Activated CD4-positive, CD25-positive, alpha-beta regulatory T cell treated with anti-CD3 and anti-CD28 coated beads, Interleukin-2, amount 50 U/mL, for 72 hours (primary cell): ENCODE measurements around the gene USP20.
A peak's percentile ranks its signal among the peaks of the same experiment; 100 is the strongest.

Experiments
- DNase-seq: peaks from one replicate; pipeline ENCODE4 v3.0.0; 2021

The USP20 gene

DNA sequence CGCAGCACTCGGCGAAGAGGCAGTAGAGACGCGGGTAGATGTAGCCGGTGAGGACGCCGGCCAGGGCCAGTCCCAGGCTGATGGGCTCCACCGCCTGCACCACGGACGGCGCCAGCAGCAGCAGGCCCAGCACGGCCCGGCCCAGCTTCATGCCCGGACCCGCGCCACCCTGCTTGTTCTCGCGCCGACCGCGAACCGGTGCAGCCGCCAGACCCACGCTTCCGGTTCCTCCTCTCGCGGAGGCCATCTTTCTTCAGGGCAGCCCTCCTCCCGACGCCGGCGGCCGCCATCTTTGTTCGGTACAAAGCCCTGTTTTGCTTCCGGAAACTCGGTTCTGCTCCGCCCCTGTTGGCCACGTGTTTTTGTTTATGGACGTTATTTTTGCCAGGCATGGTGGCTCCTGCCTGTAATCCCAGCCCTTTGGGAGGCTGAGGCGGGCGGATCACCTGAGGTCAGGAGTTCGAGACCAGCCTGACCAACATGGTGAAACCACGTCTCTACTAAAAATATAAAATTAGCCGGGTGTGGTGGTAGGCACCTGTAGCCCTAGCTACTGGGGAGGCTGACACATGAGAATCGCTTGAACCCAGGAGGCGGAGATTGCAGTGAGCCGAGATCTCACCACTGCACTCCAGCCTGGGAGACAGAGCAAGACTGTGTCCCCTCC lies 11.2 kb upstream of the USP20 start, which contains the start of gene TOR1A:
Gene TOR1A (minus strand): TSS at position 202 of the 667 bp plus-strand sequence. CDS start 51 bp downstream, at position 151.
- DNase-seq, result peak; percentile 92

DNA sequence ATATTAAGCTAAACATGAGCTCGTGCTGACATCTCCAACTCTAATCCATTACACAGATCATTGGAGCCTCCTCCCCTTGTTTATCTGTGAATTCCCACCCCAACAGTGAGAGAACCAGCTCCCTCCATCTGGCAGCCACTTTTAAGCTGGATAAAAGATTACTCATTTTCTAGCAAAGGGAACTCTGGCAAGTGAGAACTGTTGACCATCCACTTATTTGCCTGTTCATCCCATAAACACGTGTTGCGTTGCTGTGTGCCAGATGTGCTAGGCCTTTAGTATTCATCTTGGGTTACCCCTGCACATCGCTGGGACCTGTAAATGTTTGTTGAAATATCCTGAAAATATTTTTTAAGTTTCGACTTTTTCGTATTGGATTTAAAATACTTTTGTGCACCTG lies 8.9 kb upstream of the USP20 start:
- no peak for DNase-seq

DNA sequence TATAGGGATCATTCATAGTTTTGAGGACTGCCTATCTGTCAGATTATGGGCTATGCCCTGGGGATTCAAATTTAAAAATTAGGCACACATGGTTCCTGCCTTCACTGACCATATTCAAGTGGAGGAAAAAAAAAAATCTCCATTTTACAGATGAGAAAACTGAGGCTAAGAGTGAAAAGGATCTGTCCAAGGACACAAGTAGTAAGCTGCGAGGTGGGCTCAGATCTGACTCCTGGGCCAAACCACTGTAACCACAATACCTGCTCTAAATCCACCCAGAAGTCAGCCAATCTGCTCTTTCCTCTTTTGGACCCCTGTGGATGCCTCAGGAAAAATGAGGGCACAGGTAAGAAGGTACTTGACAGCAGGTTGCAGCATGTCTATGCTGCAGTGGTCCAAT lies 8.5 kb upstream of the USP20 start:
- no peak for DNase-seq

DNA sequence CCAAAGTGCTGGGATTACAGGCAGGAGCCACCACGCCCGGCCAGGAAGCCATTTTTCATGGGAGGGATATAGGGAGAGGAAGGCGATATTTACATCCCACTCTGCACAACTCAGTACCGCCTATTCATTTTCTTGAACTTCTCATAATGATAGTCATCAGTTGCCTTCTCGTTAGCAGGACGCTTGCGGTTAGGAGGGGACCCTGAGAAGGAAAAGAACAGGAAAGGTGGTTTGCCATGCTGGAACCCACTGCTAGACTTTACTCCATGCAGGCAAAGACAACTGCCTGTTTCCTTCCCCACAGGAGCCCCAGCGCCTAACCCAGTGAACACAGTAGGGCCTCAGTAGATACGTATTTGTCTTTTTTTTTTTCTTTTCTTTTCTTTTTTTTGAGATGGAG lies 7.2 kb upstream of the USP20 start:
- DNase-seq, result no peak

DNA sequence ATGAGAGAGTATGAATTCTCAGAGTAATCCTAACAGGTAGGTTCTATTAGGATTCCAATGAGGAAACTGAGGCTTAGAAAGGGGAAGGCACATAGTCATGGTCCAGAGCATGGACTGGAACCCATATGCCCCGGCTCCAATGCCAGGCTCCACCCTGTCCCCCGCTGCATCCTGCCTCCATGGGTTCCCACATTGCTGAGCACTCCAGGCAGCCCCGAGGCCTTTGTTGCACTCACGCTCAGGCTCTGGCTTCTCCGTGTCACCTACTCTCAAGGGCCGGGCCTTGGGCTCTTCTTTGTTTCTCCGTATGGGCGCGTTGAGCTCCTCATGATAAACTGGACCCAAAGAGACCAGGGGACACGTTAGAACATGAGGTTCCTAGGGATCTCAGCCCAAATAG lies 6.3 kb upstream of the USP20 start:
- DNase-seq, result no peak

DNA sequence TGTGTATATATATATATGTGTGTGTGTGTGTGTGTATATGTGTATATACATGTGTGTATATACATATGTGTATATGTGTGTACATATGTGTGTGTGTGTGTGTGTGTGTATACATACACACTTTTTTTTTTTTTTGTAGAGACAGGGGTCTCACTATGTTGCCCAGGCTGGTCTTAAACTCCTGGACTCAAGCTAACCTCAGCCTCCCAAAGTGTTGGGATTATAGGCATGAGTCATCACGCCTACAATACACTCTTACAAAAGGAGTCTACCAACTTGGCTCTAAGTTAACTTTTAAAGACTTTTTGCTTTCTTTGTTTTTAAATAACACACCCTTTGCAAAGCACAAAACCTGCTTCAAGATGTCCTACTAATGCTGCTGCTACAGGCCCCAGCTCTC lies 2.3 kb upstream of the USP20 start:
- DNase-seq, result no peak

DNA sequence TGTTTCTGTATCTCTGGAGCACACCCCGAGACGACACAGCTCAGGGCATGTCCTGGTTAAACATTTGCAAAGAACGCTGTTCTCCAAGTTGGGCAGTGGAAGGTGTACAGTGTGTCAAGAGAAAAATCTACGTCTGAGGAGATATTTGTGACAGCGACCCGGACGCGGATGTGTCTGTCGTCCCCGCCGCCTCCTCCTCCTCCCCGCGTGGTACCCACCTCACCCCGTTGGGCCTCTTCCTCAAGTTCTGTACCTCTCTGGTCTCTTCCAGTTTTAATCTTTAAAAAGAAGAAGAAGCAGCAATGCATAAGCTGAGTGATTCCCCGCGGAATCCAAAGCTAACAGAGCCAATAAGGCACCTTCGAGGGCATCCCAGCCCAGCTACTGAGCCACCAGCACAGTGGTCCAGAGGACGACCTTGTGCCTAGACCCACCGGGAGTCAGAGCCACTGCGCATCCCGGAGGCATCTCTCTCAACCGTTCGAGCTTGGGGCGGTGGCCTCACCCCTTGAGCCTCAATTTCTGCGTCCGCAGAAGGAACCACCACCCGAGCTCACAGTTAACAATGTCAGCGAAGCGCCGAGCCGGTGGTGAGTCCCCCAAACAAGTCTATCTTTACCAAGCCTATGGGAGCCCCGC lies 650 bp upstream of the USP20 start:
- peak; percentile 43 for DNase-seq

DNA sequence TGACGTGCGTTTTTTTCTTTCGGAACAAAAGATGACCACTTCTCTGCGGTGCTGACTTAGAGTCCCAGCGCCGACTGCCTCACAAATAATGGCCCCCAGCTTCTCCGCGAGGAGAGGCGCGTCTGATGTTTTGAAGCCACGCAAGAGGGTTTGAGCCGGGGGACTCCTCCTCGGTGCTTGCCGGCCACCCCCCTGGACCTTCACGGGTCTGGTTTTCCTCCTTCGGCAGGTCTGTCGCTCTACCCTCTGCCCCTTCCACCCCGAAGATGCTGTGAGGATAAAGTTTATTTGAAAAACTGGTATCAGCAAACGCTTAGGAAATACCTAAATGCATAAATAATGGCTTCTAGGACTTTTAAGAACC lies 584 bp downstream of the USP20 start:
- no peak for DNase-seq

DNA sequence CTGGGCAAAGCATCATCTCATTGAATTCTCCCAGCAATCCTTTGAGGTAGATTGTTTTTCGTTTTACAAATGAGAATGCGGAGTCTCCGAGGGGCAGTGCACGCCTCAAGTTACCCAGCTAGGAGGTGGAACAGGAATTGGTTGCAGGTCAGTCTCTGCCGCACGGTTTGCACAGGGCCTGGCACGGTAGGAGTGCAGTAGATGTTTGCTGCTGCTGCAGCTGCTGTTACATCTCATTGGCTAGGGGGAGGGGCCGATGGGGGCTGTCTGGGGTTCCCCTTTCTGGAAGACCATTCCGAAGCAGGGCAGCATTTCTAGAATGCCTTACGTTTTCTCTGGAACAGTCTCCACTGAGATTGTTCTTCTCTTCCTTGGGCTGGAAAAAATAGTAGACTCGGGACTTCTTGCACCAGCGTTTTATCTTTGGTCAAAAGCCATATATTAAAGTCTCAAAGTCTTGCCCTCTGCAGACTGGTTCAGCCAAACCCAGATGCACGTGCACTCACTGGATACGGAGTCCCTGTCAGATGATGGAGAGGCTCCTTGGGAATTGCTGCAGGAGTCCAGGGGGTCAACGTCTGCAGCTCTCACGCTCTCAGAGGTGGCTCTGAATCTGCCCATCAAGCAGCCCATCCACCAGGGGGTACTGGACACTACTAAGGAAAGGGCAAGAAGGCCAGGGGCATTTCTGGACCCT lies 1.2 kb downstream of the USP20 start:
- no peak for DNase-seq

DNA sequence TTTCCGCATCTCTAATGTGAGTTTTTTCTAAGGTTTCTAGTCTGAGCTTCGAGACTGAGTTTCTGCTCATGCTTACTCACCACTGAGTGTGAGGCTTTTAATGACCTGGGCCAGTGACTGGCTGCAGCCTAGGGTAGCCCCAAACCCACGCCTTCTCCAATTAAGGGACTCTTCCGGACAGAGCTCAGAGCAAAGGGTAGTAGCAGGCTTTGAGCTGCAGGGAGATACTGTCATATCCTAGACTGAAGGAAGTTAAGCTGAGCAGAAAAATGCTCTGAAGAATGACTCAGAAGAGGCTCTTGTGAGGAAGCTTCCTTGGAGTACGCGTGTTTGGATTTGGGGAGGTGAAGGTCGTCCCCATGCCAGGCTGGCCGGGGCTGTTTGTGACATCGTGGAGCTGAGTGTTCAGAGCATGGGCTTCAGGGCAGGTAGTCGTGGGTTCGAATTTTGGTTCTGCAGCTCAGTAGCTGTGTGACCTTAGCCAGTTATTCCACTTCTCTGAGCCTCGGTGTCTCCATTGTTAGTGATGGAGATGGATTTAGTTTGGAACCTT lies 3.5 kb downstream of the USP20 start:
- no peak for DNase-seq

DNA sequence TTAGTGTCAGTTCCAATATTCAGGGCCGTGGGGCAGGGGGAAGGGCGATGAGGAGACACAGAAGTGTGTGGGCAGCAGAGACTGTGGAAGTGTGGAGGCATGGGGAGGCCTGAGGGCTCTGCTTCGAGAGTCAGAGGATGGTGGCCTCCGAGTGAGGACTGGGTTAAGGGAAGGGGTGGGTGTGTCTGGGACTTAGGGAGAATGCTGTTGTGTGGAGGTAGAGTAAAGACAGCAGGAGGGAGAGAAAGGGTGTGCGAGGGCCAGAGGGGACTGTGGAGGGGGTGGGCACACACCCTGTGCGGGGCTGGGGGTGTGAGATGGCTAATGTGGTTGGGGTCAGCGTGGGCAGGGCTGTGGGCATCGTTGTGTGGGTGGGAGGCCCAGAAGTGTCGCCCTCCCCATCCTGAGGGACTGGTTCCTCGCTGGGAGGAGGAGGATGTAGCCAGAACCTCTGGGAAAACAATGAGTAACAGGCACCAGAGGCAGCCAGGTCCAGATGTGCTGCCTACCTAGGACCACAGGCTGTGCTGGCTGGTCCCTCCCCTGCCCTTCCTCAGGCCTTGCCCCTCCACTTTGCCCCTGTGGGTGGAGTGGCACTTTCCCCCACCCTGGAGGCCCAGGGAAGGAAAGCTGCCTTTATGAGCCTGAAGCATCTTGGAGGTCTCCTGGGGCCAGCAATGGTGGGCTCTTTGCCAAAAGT lies 4.2 kb downstream of the USP20 start:
- DNase-seq, result no peak

DNA sequence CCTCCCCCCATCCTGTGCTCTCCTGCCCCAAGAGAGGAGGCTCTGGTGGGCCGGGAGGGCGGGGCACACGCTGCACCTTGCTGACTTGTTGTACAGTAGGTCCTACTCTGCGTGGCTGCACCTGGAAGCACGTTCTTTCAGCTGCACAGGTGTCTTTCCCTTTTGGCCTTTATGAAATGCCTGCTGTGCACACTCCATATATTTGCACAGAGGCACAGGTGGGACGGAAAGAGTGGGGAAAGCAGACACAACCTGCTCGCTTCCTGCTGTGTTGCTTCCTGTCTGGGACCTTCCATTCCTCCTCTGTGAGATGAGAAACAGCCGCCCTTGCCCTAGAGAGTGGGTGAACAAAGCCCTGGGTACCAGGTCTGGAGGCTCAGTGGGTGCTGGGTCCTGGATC lies 4.8 kb downstream of the USP20 start:
- DNase-seq, result no peak

DNA sequence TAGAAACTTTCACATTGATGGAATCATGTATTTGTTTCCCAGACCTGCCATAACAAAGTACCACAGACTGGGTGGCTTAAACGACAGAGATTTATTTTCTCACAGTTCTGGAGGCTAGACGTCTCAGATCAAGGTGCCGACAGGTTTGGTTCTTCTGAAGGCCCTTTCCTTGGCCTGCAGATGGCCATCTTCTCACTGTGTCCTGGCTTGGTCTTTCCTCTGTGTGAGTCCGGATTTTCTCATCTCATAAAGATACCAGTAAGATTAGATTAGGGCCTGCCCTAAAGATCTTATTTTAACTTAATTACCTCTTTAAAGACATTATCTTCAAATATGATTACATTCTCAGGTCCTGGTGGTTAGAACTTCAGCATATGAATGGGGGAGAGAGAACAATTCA lies 5.8 kb downstream of the USP20 start:
- DNase-seq, result no peak

DNA sequence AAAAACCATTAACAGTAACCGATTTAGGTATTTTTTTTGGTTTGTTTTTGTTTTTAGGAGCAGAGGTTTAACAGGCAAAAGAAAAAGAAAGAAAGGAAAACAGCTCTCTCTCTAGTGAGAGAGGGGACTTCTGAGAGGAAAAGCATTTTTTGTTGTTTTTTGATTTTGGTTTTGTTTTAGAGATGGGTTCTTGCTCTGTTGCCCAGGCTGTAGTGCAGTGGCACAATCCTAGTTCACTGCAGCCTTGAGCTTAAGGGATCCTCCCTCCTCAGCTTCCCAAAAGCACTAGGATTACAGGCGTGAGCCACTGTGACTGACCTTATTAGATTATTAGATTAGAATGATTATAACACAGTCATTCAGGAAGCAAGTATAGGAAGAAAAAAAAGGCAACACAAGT lies 10.1 kb downstream of the USP20 start:
- DNase-seq, result no peak

DNA sequence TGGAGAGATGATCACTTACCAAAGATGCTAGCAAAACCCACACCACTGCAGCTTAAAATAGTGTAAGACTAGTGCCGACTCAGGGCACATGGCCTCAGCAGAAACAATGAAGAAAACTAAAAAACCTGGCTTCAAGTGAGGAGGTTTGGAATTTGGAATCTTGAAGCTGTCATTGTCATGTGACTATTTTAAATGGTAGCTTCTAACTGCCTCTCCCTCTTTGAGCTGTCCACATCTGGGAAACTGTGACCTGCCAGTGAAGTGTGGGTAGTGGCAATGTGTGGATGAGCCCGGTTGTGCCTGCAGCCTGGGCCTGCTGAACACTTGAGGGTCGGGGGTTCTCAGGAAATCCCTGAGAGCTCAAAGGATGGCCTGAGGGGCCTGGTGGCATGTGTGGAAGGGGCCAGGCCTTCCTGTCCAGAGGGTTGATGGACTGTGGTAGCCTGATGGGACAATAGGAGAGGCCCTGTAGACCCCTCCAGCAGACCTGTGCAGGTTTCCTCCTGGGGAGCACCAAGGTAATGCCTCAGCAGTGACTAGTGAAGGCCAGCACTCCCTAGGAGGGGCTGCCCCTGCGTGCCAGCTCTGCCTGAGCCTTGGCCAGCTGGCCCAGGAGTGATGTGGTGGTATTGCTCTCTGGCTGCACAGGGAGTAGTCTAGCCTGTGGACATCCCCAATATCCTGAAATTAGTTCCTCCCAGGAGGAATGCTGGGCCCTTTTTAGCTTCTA lies 13.6 kb downstream of the USP20 start:
- no peak for DNase-seq

DNA sequence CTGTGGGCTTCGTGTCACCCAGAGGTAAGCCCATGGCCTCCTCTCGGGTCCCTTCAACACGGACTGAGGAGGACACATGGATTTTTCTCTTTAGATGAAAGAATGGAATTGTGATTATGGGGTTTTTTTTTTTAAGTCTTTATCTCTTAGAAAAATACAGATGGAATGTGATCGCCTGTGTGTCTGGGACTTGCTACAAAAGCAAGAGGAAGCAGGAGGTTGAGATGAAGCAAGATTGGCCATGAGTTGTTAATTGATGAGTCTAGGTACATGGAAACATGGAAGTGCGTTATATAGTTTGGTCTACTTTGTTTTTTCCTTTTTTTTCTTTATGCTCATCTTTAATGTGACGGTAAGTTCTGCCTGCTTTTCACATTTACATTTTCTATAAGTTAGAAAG lies 14.6 kb downstream of the USP20 start:
- no peak for DNase-seq

DNA sequence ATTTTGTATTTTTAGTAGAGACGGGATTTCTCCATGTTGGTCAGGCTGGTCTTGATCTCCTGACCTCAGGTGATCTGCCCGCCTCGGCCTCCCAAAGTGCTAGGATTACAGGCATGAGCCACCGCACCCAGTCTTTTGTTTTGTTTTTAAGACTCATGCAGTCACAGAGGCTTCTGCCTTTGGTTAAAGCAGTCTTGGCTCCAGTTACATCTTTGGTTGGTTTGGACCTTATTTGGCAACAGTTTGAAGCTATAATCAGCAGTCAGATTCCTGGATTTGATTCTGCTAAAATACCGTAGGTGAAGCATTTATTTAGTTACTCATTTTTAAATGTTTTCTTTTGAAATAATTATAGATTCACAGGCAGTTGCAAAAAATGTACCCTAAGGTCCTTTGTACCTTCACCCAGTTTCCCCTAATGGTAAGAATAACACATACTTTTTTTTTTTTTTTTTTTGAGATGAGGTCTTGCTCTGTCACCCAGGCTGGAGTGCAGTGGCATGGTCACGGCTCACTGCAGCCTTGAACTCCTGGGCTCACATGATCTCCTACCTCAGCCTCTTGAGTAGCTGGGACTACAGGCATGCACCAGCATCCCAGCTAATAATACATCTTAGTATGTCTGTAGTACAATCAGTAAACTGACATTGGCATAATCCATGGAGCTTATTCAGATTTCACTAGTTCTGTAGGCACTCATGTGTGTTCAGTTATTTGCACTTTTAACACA lies 15.7 kb downstream of the USP20 start:
- no peak for DNase-seq

DNA sequence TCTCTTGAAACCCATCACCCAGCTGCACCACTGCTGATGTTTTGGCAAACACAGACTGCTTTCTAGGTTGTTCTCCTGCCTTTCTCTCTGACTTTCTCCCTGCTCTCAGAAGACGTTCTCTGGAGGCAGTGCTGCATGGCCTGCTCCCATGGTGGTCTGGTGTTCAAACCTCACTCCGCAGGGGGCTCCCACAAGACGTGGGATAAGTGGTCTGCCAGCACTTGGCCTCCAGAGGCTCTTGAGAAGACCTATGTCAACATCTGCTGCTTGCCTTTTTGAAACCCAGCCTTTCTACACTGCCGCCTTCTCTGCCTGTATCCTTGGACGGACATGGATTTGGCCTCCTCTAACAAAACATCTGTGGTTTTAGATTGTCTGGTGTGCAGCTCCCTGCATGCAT lies 16.6 kb downstream of the USP20 start:
- no peak for DNase-seq

DNA sequence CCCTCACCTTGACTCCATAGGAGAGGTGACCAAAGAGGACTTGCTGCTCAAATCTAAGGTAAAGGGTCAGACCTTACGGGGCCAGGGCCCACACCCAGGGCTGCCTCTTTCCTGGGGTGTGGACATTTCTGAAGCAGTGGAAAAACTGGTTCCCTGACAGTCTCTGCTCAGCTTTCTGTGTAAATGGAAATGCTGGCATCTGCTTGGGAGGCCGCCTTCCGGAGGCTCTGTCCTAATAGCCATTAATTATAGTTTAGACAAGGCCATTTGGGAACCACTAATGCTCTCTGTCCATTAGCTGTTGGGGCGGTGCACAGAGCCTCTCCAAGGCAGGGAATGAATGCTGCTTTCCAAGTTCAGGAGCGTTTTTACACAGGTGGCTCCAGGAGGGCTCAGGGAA lies 17.3 kb downstream of the USP20 start:
- DNase-seq, result no peak

DNA sequence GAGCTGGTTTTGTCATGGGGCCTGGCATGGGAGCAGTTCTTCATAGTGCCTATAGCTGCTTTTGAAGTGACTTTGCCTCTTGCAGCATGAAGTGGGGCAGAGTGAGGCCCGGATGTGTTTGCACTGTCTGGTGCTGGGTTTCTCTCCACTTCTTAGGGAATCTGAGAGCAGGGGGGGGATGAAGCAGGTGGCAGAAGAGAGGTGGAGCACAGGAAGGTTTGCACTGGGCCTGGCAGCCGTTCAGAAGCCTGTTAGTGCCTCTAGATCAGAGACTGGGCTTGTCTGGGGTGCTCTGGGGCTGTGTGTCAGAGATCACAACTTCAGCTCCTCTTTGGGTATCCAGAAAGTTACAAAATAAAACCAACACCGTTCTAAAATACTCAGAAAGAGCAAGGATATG lies 18.4 kb downstream of the USP20 start:
- DNase-seq, result no peak

DNA sequence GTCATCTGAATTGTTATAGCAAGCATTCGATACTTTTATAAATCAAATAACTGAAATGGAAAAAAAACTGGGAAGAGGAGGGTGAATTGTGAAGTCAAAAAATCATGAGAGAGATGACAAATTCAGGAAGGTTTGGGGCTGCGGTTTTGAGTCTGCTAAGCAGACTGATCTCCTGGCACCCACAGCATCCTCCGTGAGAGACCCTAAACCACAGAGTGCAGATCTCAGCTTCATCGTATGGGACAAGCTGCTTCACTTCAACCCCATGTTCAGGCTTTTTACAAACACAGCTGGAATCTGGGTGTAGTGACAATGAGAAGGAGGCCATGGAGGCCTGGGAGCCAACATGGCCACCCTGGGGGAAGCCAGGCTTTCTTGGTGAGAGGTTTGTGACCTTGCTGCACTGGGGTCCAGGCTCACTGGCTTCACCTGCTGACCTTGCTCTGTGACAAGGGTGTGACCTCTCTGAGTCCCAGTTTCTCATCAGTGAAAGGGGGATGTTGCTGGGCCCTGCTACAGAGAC lies 19.4 kb downstream of the USP20 start:
- no peak for DNase-seq

DNA sequence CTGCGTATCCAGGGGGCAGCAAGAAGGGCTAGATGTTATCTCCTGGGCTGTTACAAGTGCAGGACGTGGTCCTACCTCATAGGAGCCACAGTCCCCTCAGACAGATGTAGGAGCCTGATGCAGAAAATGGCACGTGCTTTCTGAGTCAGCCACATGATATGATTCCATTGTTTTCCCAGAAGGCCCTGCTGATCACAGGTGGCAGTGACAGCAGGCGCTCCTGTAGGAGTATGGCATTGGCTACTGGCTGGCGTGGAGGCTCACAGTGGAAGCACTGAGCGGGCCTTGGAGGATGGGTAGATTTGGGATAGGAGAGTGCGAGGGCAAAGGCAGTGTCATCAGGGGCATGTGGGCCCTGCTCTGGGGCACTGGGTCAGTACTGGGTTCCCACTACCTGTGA lies 21.9 kb downstream of the USP20 start:
- DNase-seq, result no peak
